HFFc6 (cell line): ENCODE measurements around the gene TMEM132D. TPM values are rescaled to one million over a fixed set of nuclear protein-coding genes. Genes with fewer than 3 reads are reported as not detected.

Experiments
- DNase-seq: peaks from one replicate; pipeline ENCODE4 v3.0.0-alpha.2; 2018
- H3K27ac Mint-ChIP-seq: 2 replicates; pipeline ENCODE4 v1.8.0; 2020; ENCODE audit warnings: mild to moderate bottlenecking, mixed read lengths
- H3K27me3 Mint-ChIP-seq: 2 replicates; pipeline ENCODE4 v1.8.0; 2021; ENCODE audit warnings: mild to moderate bottlenecking, moderate library complexity, mixed read lengths; ENCODE audit not compliant: insufficient read depth
- H3K36me3 Mint-ChIP-seq: 2 replicates; pipeline ENCODE4 v1.8.0; 2021; ENCODE audit warnings: low read depth, mixed read lengths
- H3K4me1 Mint-ChIP-seq: 2 replicates; pipeline ENCODE4 v1.8.0; 2020; ENCODE audit warnings: low read depth, mixed read lengths
- H3K4me3 Mint-ChIP-seq: 2 replicates; pipeline ENCODE4 v1.8.0; 2020; ENCODE audit warnings: mild to moderate bottlenecking, moderate library complexity, mixed read lengths
- H3K9me3 Mint-ChIP-seq: 2 replicates; pipeline ENCODE4 v1.8.0; 2020; ENCODE audit warnings: mild to moderate bottlenecking, mixed read lengths
- CTCF ChIP-seq: fragments of 200-600 bp; sonication (generic); IDR thresholded peaks from 2 replicates; pipeline ENCODE4 v1.5.0; 2021; ENCODE audit warnings: antibody characterized with exemption, mild to moderate bottlenecking
- total RNA-seq, 6 experiments: library from RNA; stranded (reverse); fragmentation: NEBNext Ultra II Directional; extraction: Animal tissue kit (Norgen Biotek cat#: 25700); gene quantifications; 2 replicates in 1 of 6; 3 replicates in 5 of 6; pipeline ENCODE4 v1.2.3, GENCODE V29; 2021

TMEM132D gene
- total RNA-seq, 6 experiments from 2014 or later = not detected

GRCh38 chr12:129696405-129696804 lies 207.4 kb downstream of the TMEM132D start:
- Mint-ChIP-seq H3K4me3 (no peak overlapping the region), H3K27me3 (no peaks in the 10 kb centered on the region; the same call in 1 of the 2 replicates), H3K27ac (no peak overlapping the region), H3K36me3 (peaks cover 7% of the 10 kb centered on the region; the same call in 1 of the 2 replicates), H3K9me3 (peaks cover 41% of the 10 kb centered on the region), H3K4me1 (no peaks in the 10 kb centered on the region)
- DNase-seq = no peak
- no peak for TF ChIP-seq CTCF

DNA sequence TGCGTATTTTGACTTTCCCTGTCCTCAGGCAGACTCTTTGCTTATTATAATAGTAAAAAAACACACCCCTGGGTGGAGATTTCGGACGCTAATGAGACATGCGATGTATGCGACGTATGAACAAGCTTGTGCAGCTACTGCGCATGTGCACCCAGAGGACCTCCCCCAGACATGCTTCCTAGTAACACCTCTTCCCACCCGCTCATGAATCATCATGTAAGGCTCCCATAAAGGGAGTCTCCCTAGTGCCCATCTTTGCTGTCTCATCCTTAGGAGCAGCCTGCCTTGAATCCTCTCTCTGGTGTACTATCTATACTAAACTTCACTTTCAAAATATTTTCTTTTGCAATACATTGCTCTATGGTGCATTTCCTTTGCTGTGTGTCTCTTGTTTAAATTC lies 210.1 kb downstream of the TMEM132D start:
- Mint-ChIP-seq H3K27me3 (no peaks in the 10 kb centered on the region), H3K4me3 (no peak overlapping the region), H3K4me1 (no peaks in the 10 kb centered on the region), H3K36me3 (no peaks in the 10 kb centered on the region), H3K9me3 (peaks cover 40% of the 10 kb centered on the region), H3K27ac (no peak overlapping the region)
- DNase-seq = no peak
- no peak for TF ChIP-seq CTCF

GRCh38 chr12:129687731-129688130 lies 216.1 kb downstream of the TMEM132D start:
- DNase-seq = no peak
- no peak for TF ChIP-seq CTCF
- no peaks in the 10 kb centered on the region for H3K36me3 Mint-ChIP-seq
- no peaks in the 10 kb centered on the region for H3K4me1 Mint-ChIP-seq
- H3K9me3 Mint-ChIP-seq = peaks cover 40% of the 10 kb centered on the region
- no peaks in the 10 kb centered on the region for H3K27me3 Mint-ChIP-seq
- H3K27ac Mint-ChIP-seq = no peak overlapping the region
- no peak overlapping the region for H3K4me3 Mint-ChIP-seq

DNA sequence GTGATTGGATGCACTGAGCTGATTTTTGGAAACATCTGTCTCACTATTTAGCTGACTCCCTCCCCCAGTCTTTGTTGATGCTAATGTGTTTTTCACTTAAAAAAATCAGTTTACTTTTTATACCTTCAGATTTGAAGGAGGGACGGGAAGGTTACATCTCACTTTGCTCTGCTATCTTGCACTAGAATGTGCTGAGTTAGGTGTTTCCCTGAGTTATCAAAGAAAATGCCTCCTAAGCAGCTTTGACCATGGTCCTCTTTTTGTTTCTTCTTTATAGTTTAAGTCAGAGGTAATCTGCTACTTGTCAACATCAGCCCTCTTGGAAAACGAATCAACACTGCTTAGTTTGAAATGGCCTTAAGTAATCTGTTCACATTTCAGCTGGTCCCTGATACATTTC lies 222.0 kb downstream of the TMEM132D start:
- H3K27ac Mint-ChIP-seq = no peak overlapping the region
- H3K27me3 Mint-ChIP-seq = no peaks in the 10 kb centered on the region
- peaks cover 45% of the 10 kb centered on the region for H3K9me3 Mint-ChIP-seq
- TF ChIP-seq CTCF = no peak
- H3K4me1 Mint-ChIP-seq = no peaks in the 10 kb centered on the region
- DNase-seq = no peak
- no peak overlapping the region for H3K4me3 Mint-ChIP-seq
- no peaks in the 10 kb centered on the region for H3K36me3 Mint-ChIP-seq

GRCh38 chr12:129681151-129681550 lies 222.7 kb downstream of the TMEM132D start:
- no peak overlapping the region for H3K27ac Mint-ChIP-seq

More at GRCh38 chr12:129681151-129681550, 222.7 kb downstream of the TMEM132D start:
- H3K4me1 Mint-ChIP-seq = no peaks in the 10 kb centered on the region
- TF ChIP-seq CTCF = no peak
- H3K4me3 Mint-ChIP-seq = no peak overlapping the region
- peaks cover 51% of the 10 kb centered on the region for H3K9me3 Mint-ChIP-seq
- no peaks in the 10 kb centered on the region; the same call in 1 of the 2 replicates for H3K27me3 Mint-ChIP-seq
- no peak for DNase-seq
- no peaks in the 10 kb centered on the region for H3K36me3 Mint-ChIP-seq
